ENCODE data around the gene ATP1B4. TPM values are rescaled to one million over a fixed set of nuclear protein-coding genes. Genes with fewer than 3 reads are reported as not detected.

Gene ATP1B4
- total RNA-seq, 1 experiment from 2014 or later: not detected

- Histone ChIP-seq H3K36me3 (ENCODE audit: insufficient read depth, low read length) (no peaks in the 10 kb centered on the region), H2AFZ (ENCODE audit: low read length) (no peak overlapping the region), H3K27ac (ENCODE audit: low read length) (no peak overlapping the region), H4K20me1 (ENCODE audit: insufficient read depth, low read depth, low read length) (no peaks in the 10 kb centered on the region), H3K27me3 (ENCODE audit: low read length) (no peaks in the 10 kb centered on the region), H3K9me2 (replicated peaks; ENCODE audit: insufficient read depth, low read length) (no peaks in the 10 kb centered on the region), H3K9me3 (ENCODE audit: low read length) (no peaks in the 10 kb centered on the region), H3K4me3 (ENCODE audit: low read length) (no peak overlapping the region), H3K9ac (ENCODE audit: low read length) (no peak overlapping the region), H3K4me1 (ENCODE audit: low read length) (peaks cover 6% of the 10 kb centered on the region), H3K4me2 (ENCODE audit: low read depth, low read length, poor library complexity, severe bottlenecking) (no peak overlapping the region), H3K79me2 (ENCODE audit: low read length) (no peaks in the 10 kb centered on the region)
- peak; percentile 84 for DNase-seq
These were observed 3.4 kb downstream of the ATP1B4 start for GRCh38 chrX:120365320-120365719.

GRCh38 chrX:120365968-120366367 is 4.1 kb downstream of the ATP1B4 start:
- no peaks in the 10 kb centered on the region for H3K36me3 ChIP-seq (ENCODE audit: insufficient read depth, low read length)
- H2AFZ ChIP-seq (ENCODE audit: low read length): no peak overlapping the region
- H3K4me3 ChIP-seq (ENCODE audit: low read length): no peak overlapping the region
- H3K79me2 ChIP-seq (ENCODE audit: low read length): no peaks in the 10 kb centered on the region
- H3K9ac ChIP-seq (ENCODE audit: low read length): no peak overlapping the region
- no peak overlapping the region for H3K27ac ChIP-seq (ENCODE audit: low read length)
- no peaks in the 10 kb centered on the region for H3K9me3 ChIP-seq (ENCODE audit: low read length)
- H3K9me2 ChIP-seq (replicated peaks; ENCODE audit: insufficient read depth, low read length): no peaks in the 10 kb centered on the region
- no peaks in the 10 kb centered on the region for H4K20me1 ChIP-seq (ENCODE audit: insufficient read depth, low read depth, low read length)
- H3K27me3 ChIP-seq (ENCODE audit: low read length): no peaks in the 10 kb centered on the region
- no peak overlapping the region for H3K4me2 ChIP-seq (ENCODE audit: low read depth, low read length, poor library complexity, severe bottlenecking)
- H3K4me1 ChIP-seq (ENCODE audit: low read length): peaks cover 6% of the 10 kb centered on the region
- DNase-seq: no peak

- Histone ChIP-seq H3K9me2 (replicated peaks; ENCODE audit: insufficient read depth, low read length) (no peaks in the 10 kb centered on the region), H3K4me1 (ENCODE audit: low read length) (peaks cover 6% of the 10 kb centered on the region), H3K9me3 (ENCODE audit: low read length) (no peaks in the 10 kb centered on the region), H3K4me3 (ENCODE audit: low read length) (no peak overlapping the region), H3K9ac (ENCODE audit: low read length) (no peak overlapping the region), H3K27ac (ENCODE audit: low read length) (no peak overlapping the region), H3K36me3 (ENCODE audit: insufficient read depth, low read length) (no peaks in the 10 kb centered on the region), H3K4me2 (ENCODE audit: low read depth, low read length, poor library complexity, severe bottlenecking) (no peak overlapping the region), H2AFZ (ENCODE audit: low read length) (no peak overlapping the region), H3K79me2 (ENCODE audit: low read length) (no peaks in the 10 kb centered on the region), H4K20me1 (ENCODE audit: insufficient read depth, low read depth, low read length) (no peaks in the 10 kb centered on the region), H3K27me3 (ENCODE audit: low read length) (no peaks in the 10 kb centered on the region)
- DNase-seq: no peak
These were observed 4.9 kb downstream of the ATP1B4 start for GRCh38 chrX:120366794-120367193.

- Histone ChIP-seq H3K79me2 (ENCODE audit: low read length) (no peaks in the 10 kb centered on the region), H3K9ac (ENCODE audit: low read length) (no peak overlapping the region), H3K27me3 (ENCODE audit: low read length) (no peaks in the 10 kb centered on the region), H3K36me3 (ENCODE audit: insufficient read depth, low read length) (no peaks in the 10 kb centered on the region), H3K4me1 (ENCODE audit: low read length) (peaks cover 6% of the 10 kb centered on the region), H2AFZ (ENCODE audit: low read length) (no peak overlapping the region), H3K4me3 (ENCODE audit: low read length) (no peak overlapping the region), H3K4me2 (ENCODE audit: low read depth, low read length, poor library complexity, severe bottlenecking) (no peak overlapping the region), H3K27ac (ENCODE audit: low read length) (no peak overlapping the region), H3K9me3 (ENCODE audit: low read length) (no peaks in the 10 kb centered on the region), H3K9me2 (replicated peaks; ENCODE audit: insufficient read depth, low read length) (no peaks in the 10 kb centered on the region), H4K20me1 (ENCODE audit: insufficient read depth, low read depth, low read length) (no peaks in the 10 kb centered on the region)
- peak; percentile 10 for DNase-seq
These were observed 5.7 kb downstream of the ATP1B4 start for GRCh38 chrX:120367402-120368109.

GRCh38 chrX:120372667-120373370 is 10.9 kb downstream of the ATP1B4 start:
- Histone ChIP-seq H3K9me3 (ENCODE audit: low read length) (no peaks in the 10 kb centered on the region), H3K27ac (ENCODE audit: low read length) (no peak overlapping the region), H2AFZ (ENCODE audit: low read length) (no peak overlapping the region), H3K4me3 (ENCODE audit: low read length) (no peak overlapping the region), H4K20me1 (ENCODE audit: insufficient read depth, low read depth, low read length) (no peaks in the 10 kb centered on the region), H3K27me3 (ENCODE audit: low read length) (no peaks in the 10 kb centered on the region), H3K79me2 (ENCODE audit: low read length) (no peaks in the 10 kb centered on the region), H3K4me1 (ENCODE audit: low read length) (peaks cover 6% of the 10 kb centered on the region), H3K4me2 (ENCODE audit: low read depth, low read length, poor library complexity, severe bottlenecking) (no peak overlapping the region), H3K9ac (ENCODE audit: low read length) (no peak overlapping the region), H3K9me2 (replicated peaks; ENCODE audit: insufficient read depth, low read length) (no peaks in the 10 kb centered on the region), H3K36me3 (ENCODE audit: insufficient read depth, low read length) (no peaks in the 10 kb centered on the region)
- no peak for DNase-seq

GRCh38 chrX:120377179-120377578 is 15.3 kb downstream of the ATP1B4 start:
- no peak overlapping the region for H3K4me3 ChIP-seq (ENCODE audit: low read length)
- no peaks in the 10 kb centered on the region for H3K79me2 ChIP-seq (ENCODE audit: low read length)
- no peaks in the 10 kb centered on the region for H3K9me2 ChIP-seq (replicated peaks; ENCODE audit: insufficient read depth, low read length)
- H3K27ac ChIP-seq (ENCODE audit: low read length): no peak overlapping the region
- H4K20me1 ChIP-seq (ENCODE audit: insufficient read depth, low read depth, low read length): no peaks in the 10 kb centered on the region
- no peak overlapping the region for H3K9ac ChIP-seq (ENCODE audit: low read length)
- peak; percentile 31 for DNase-seq
- H3K4me1 ChIP-seq (ENCODE audit: low read length): no peaks in the 10 kb centered on the region
- no peak overlapping the region for H2AFZ ChIP-seq (ENCODE audit: low read length)
- H3K4me2 ChIP-seq (ENCODE audit: low read depth, low read length, poor library complexity, severe bottlenecking): no peak overlapping the region
- H3K36me3 ChIP-seq (ENCODE audit: insufficient read depth, low read length): no peaks in the 10 kb centered on the region
- no peaks in the 10 kb centered on the region for H3K9me3 ChIP-seq (ENCODE audit: low read length)
- no peaks in the 10 kb centered on the region for H3K27me3 ChIP-seq (ENCODE audit: low read length)

GRCh38 chrX:120377715-120378114 is 15.8 kb downstream of the ATP1B4 start:
- Histone ChIP-seq H3K4me2 (ENCODE audit: low read depth, low read length, poor library complexity, severe bottlenecking) (no peak overlapping the region), H2AFZ (ENCODE audit: low read length) (no peak overlapping the region), H4K20me1 (ENCODE audit: insufficient read depth, low read depth, low read length) (no peaks in the 10 kb centered on the region), H3K4me1 (ENCODE audit: low read length) (no peaks in the 10 kb centered on the region), H3K27ac (ENCODE audit: low read length) (no peak overlapping the region), H3K9ac (ENCODE audit: low read length) (no peak overlapping the region), H3K27me3 (ENCODE audit: low read length) (no peaks in the 10 kb centered on the region), H3K4me3 (ENCODE audit: low read length) (no peak overlapping the region), H3K79me2 (ENCODE audit: low read length) (no peaks in the 10 kb centered on the region), H3K9me3 (ENCODE audit: low read length) (no peaks in the 10 kb centered on the region), H3K36me3 (ENCODE audit: insufficient read depth, low read length) (no peaks in the 10 kb centered on the region), H3K9me2 (replicated peaks; ENCODE audit: insufficient read depth, low read length) (no peaks in the 10 kb centered on the region)
- peak; percentile 16 for DNase-seq

- peak; percentile 2 for DNase-seq
- no peaks in the 10 kb centered on the region for H3K4me1 ChIP-seq (ENCODE audit: low read length)
- H3K9me3 ChIP-seq (ENCODE audit: low read length): no peaks in the 10 kb centered on the region
- no peak overlapping the region for H3K4me2 ChIP-seq (ENCODE audit: low read depth, low read length, poor library complexity, severe bottlenecking)
- no peak overlapping the region for H3K9ac ChIP-seq (ENCODE audit: low read length)
- H3K79me2 ChIP-seq (ENCODE audit: low read length): no peaks in the 10 kb centered on the region
- no peaks in the 10 kb centered on the region for H3K9me2 ChIP-seq (replicated peaks; ENCODE audit: insufficient read depth, low read length)
- no peaks in the 10 kb centered on the region for H3K27me3 ChIP-seq (ENCODE audit: low read length)
- no peak overlapping the region for H3K4me3 ChIP-seq (ENCODE audit: low read length)
- H3K27ac ChIP-seq (ENCODE audit: low read length): no peak overlapping the region
- no peaks in the 10 kb centered on the region for H4K20me1 ChIP-seq (ENCODE audit: insufficient read depth, low read depth, low read length)
- no peak overlapping the region for H2AFZ ChIP-seq (ENCODE audit: low read length)
- no peaks in the 10 kb centered on the region for H3K36me3 ChIP-seq (ENCODE audit: insufficient read depth, low read length)
These were observed 16.7 kb downstream of the ATP1B4 start for GRCh38 chrX:120378570-120378969.
